Activated CD4-positive, alpha-beta T cell treated with anti-CD3 and anti-CD28 coated beads, Interleukin-10, Interleukin-2, amounts not matched to agents 100 ng/mL and 50 ng/mL, durations not matched to agents 16 hours and 8 hours (primary cell): Measurements from ENCODE around the gene INPP5F.

Source experiments
- DNase-seq: peaks from one replicate; pipeline ENCODE4 v3.0.0-alpha.2; 2020

INPP5F gene

DNA sequence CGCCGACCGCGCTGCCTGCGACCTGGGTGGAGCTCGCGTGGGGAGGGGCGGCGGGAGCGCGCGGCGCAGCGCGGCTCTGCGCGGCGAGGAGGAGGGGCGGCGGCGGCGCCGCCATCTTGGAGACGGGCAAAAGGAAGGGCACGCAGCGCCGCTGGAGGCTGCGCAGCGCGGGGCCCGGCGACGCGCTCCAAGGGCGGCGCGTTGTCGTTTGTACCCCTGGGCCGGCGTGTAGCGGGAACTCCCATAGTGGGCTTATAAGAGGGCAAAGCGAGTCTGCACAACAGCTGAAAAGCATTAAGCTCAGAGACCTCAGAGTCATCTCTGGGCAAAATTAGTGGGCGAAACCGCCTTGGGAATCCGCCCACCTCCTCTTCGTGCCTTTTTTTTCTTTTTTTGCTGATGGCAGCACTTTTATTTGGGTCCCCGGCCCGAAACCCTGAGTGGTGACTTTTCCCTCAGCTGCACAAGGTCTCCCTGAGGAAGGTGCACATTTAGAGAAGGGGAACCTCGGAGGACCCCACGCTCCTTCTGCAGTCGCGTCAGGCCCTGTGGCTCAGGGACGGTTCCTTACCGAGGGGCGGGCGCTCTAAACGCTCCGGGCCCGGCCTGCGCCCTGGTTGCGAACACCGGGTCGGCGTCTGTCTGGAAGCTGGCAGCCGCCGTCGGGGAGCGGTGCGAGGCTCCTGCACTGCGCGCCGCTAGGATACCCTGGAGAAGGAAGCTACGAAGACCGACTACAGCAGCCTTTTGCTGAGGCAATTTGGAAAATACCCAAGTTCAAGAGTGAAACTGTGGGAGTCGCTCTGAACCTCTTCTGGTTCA, 147.2 kb downstream of the INPP5F start:
- DNase-seq: peak; percentile 94

DNA sequence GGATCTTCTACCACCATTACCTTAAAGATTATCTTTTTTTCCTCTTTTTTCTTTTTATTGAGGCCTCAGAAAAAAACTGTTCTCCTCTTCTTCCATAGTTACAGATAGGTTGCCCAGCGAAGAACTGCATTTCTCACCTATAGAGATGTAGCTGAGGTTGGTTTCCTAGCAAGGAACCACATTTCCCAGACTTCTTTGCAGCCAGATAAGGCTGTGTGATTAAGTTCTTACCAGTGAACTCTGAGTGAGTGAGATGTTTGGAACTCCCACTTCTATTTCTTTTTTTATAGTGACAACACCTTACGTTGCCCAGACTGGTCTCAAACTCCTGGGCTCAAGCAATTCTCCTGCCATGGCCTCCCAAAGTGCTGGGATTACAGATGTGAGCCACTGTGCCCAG, 152.7 kb downstream of the INPP5F start:
- DNase-seq: no peak
